GDM1 (cell line): Measurements from ENCODE around the gene AVEN.
A peak's percentile ranks its signal among the peaks of the same experiment; 100 is the strongest.
"Not testable (repeated sequence)": the region's sequence is repeated elsewhere in the genome, so short reads cannot be mapped to it uniquely, and the experiment has no call there.

ENCODE experiments used
- DNase-seq: peaks from one replicate; lab custom pipeline; 2025; lab: John Stamatoyannopoulos, UW

AVEN gene, protein sequence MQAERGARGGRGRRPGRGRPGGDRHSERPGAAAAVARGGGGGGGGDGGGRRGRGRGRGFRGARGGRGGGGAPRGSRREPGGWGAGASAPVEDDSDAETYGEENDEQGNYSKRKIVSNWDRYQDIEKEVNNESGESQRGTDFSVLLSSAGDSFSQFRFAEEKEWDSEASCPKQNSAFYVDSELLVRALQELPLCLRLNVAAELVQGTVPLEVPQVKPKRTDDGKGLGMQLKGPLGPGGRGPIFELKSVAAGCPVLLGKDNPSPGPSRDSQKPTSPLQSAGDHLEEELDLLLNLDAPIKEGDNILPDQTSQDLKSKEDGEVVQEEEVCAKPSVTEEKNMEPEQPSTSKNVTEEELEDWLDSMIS

DNA sequence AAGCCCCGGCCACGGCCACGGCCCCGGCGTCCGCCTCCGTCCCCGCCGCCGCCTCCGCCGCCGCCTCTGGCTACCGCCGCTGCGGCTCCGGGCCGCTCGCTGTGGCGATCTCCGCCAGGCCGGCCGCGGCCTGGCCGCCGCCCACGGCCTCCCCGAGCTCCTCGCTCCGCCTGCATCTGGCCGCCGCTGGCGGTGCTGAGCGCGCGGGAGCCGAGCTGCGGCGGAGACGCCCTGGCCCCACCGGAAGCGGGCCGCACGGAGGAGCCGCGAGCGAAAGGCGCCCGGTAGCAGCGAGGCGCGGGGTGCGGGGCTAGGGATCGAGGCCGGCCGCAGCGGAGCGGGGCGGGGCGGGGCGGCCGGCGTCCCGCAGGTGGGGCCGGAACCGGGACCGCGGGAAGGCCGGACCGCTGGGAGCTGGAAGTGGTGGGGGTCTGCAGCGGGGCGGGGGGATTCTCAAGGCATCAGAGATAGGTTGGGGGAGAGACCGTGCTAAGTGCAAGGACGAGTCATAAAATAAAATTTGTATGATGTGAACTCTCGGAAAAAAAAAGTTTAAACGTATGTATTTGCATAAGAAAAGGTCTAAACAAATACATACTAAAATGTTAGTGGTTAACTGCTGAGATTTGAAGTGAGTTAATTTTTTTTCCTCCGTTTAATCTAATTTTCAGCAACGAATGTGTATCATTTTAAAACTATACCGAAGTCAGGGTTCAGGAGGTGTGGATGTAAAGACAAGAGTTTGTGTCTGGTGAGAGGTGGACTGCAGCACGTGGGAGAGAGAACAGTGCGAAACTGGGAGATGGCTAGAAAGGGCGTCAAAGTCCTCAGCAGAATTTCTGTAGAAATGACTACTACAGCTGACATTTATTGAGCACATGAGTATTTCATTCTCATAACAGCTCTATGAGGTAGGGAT is at the start of gene AVEN:
Gene AVEN, minus strand, starts transcription at position 334 of the 919 bp plus-strand sequence. Its CDS starts 158 bp downstream, at position 176.
- DNase-seq = peak; percentile 34

DNA sequence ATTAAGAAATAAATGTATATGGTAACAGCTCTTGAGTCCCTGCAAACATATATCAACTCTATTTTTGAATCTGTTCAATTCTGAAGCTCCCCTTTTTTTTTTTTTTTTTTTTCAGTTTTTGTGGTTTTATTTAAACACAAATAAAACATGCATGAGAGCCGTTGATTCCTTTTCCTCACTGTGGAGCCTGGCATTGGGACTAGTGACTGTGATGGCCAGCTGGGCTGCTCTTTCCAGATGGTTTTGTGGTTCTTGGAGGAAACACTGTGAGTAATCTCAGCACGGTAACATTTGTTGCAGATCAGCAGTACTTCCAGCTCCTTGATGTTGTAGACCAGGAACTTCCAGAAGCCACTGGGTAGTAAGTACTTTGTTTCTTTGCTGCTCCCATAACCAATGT is 46.7 kb upstream of the AVEN start:
- DNase-seq = no peak

DNA sequence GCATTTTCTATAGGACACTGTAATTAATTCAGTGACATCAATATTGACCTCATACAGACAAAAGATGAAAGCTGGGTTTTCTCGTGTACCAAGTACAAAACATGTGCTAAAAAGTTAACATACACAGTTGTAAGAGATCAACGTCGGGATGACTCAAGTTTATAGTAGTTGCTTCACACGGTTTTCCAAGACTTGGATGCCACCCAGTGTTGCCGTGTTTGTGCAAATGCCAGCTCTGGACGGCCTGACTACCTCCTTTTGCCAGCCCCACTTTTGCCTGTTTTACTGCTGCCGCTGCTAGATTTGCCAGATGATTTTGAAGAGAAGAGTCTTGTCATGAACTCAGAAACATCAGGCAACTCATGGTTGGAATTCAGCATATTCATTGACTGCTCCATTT is 45.1 kb upstream of the AVEN start:
- no peak for DNase-seq

DNA sequence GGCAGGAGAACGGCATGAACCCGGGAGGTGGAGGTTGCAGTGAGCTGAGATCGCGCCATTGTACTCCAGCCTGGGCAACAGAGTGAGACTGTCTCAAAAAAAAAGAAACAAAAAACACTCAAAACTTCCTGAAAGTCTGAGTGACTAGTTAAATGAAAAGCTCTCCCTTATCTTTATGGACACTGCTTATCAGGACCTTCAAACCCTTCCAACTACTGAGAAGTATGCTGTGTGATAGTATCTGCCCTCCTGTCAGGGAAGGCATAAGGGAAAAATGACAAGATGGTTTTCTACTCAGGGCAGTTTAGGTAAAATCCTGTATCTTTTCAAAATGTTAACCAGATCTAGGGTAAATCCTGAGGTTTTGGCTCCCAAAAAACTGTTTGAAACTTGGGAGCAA is 40.9 kb upstream of the AVEN start:
- DNase-seq = no peak

DNA sequence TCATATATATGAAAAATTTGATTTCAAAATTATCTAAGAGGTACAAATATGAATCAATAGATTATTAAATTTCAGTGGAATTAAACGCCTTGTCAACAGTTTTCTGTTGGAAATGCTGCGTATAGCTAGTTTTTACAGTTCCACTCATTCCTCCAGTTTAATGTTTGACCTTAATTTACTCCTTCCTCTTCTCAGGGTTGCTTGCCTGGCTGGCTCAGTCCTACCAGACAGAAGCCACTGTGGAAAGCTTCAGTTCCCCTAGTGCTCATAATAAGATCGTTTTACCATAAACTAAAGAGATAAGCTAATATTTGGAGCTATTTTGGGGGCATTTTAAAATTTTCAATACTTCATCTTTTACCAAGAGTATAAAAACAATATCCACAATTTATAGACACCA is 39.9 kb upstream of the AVEN start:
- DNase-seq = no peak

DNA sequence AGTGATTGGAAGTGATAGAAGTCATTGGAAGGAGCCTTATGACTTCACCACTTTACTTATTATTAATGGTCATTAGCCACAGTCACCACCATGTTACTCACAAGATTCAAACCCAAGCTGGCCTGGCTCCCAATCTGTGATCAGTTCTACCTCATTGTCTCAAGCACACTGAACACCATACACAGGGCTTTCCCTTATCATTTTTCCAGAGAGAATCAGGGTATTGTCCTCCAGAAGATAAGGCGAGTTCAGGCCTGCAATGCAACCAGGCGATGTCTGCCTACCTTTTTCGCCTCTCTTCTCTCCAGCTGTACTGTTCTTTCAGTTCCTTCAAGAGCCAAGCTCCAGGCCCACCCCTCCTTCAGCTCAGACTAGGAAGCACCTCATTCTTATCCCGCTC is 37.8 kb upstream of the AVEN start:
- DNase-seq = no peak

DNA sequence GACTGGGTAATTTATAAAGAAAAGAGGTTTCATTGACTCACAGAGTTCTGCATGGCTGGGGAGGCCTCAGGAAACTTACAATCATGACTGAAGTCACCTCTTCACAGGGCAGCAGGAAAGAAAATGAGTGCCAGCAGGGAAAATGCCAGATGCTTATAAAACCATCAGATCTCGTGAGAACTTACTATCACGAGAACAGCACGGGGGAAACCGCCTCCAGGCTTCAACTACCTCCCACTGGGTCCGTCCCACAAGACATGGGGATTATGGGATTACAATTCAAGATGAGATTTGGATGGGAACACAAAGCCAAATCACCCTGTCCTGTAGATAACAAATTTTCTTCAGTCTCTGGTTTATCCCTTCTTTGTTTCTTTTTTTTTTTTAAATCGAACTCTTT is 31.0 kb upstream of the AVEN start:
- DNase-seq = no peak

DNA sequence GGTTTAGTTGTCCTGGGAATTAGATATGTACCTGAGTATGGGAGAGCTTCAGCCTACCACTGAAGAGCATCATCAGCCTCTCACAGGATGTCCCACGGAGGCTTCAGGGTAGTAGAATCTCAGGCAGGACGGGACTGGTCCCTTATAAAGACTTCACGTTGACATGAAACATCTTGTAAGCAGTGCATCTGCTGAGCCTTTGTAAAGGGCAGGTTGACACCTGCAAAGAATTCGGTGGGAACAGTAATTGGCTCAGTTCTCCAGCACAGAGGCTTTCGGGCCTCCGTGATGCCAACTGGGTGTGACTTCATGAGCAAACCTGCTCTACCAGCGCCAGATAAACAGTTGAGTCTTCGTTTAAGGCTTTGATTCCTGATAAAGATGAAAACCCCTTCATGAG is 26.9 kb upstream of the AVEN start:
- no peak for DNase-seq

DNA sequence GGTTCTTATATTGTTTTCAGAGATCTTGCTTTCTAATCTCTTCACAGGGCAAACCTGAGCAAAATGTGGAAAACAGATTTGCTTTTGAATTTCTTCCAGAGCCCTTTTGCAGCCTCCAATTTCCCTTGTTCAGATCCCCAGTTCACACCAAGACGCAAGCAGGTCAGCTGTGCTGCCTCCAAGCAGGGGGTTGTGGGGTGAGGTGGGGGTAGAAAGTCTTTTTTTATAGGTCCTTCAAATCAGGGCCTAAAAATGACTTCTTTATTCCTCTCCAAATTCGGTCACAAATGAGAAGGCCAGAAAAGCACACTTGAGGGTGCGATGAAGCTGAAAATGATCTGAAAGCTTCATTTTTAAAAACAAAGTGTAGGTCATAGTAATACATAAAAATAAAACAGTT is 26.3 kb upstream of the AVEN start:
- no peak for DNase-seq

DNA sequence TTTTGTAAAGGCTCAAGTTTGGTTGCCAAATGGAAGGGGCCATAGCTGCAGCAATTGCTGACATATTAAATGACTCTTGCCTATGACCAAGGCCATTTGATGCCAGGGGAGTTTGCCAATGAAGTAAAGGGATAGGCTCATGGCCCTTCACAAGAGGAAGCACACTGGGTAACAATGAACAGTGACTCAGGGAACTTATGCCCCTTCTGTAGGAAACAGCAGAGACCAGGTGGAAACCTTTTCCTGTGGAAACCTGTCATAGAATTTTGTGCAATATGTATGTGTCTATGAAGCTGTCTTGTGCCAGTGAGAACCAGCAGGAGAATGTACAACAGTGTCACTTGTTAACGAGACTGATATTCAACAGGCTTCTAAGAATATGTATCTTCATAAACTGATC is 25.4 kb upstream of the AVEN start:
- no peak for DNase-seq

DNA sequence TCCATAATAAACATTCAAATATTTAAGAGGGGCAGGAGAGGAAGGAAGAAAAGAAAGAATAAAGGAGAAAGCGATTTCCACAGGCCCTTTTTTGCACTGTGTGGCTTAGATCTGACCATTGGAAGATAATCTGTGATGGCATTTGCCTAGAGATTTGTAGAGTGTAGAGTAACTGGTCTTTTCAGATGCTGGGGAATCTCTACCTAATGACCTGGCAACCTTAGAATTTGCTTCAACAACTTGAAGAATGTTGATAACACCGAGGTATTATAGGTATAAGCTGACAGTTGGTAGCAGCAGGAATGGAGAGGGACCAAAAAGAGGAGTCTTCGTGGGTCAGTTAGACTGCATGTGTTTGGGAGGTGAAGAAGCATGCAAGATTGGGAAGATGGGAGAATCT is 20.9 kb upstream of the AVEN start:
- no peak for DNase-seq

DNA sequence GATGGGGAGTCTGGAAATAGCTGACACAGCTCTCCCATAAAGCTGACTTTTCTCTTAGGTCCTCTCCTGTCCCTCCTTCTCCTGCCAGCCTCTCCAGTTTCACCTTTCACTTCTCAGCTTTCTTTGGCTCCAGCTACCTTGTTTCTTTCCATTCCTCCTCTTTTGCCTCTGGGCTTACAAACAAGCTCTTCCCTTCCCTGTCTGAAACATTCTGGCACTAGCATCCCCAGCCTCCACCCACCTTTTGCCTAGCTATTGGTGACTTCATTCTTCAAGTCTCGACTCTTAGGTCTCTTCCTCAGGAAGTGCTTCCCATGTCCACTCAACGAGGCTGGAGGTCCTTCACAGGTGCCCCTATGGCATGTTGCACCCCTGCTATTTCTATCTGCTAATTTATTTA is 20.5 kb upstream of the AVEN start:
- DNase-seq = no peak

DNA sequence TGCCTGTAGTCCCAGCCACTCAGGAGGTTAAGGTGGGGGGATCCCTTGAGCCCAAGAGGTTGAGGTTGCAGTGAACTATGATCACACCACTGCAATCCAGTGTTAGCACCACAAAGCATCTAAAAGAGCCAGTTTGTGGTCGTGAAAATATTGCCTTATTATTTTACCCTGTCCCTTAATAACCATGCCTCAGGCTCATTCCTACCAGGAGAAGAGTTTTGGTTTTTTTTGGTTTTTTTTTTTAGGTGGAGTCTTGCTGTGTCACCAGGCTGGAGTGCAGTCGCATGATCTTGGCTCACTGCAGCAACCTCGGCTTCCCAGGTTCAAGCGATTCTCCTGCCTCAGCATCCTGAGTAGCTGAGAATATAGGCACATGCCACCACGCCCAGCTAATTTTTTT is 17.9 kb upstream of the AVEN start:
- no peak for DNase-seq

DNA sequence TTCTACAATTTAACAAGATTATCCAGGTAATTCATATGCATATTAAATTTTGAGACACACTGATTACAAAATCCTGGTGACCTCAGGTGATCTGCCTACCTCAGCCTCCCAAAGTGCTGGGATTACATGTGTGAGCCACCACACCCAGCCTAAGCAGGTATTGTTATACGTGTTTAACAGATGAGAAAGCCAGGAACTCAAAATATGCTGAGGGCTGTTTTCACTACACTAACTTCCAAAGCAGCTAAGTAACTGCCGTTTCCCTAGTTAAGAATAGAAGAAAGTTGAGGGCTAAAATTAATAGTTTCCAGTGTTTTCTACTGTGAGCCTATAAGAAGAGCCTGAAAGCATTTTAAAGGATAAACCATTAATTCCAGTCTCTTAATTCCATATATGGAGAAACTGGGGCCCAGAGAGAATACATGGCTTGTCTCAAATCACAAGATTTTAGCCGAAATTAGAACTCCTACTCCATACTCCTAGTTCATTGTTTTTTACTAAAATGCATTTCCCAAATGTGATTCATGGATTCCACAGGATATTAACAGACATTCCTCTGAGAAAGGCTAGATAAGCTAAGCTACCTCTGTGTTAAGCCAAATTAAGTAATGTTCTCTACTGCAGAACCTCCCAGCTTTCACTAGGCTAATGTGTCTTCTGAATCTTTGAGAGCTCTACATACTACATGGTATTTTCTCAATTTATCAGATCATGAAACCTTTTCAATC is 17.0 kb upstream of the AVEN start:
- no peak for DNase-seq

DNA sequence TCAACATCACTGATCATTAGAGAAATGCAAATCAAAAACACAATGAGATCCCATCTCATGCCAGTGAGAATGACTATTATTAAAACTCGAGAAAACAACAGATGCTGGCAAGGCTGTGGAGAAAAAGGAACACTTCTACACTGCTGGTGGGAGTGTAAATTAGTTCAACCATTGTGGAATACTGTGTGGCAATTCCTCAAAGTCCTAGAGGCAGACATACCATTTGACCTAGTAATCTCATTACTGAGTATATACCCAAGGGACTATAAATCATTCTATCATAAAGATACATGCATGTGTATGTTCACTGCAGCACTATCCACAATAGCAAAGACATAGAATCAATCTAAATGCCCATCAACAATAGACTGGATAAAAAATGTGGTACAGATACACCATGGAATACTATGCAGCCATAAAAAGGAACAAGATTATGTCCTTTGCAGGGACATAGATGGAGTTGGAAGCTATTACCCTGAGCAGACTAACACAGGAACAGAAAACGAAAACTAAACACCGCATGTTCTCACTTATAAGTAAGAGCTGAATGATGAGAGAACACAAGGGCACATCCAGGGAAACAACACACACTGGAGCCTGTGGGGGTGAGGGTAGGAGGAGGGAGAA is 15.2 kb upstream of the AVEN start:
- no peak for DNase-seq

DNA sequence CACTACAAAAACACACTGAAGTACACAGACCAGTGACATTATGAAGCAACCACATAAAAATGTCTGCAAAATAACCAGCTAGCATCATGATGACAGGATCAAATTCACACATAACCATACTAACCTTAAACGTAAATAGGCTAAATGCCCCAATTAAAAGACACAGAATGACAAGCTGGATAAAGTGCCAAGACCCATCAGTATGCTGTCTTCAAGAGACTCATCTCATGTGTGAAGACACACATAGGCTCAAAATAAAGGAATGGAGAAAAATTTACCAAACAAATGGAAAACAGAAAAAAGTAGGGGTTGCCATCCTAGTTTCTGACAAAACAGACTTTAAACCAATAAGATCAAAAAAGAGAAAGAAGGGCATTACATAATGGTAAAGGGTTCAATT is 11.4 kb upstream of the AVEN start:
- not testable (repeated sequence) for DNase-seq

DNA sequence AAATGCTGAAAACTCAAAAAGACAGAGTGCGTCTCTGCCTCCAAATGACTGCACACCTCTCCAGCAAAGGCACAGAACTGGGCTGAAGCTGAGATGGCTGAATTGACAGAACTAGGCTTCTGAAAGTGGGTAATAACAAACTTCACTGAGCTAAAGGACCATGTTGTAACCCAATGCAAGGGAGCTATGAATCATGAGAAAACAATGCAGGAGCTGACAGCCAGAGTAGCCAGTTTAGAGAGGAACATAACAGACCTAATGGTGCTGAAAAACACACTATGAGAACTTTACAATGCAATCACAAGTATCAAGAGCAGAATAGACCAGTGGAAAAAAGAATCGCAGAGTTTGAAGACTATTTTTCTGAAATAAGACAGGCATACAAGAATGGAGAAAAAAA is 10.1 kb upstream of the AVEN start:
- no peak for DNase-seq

DNA sequence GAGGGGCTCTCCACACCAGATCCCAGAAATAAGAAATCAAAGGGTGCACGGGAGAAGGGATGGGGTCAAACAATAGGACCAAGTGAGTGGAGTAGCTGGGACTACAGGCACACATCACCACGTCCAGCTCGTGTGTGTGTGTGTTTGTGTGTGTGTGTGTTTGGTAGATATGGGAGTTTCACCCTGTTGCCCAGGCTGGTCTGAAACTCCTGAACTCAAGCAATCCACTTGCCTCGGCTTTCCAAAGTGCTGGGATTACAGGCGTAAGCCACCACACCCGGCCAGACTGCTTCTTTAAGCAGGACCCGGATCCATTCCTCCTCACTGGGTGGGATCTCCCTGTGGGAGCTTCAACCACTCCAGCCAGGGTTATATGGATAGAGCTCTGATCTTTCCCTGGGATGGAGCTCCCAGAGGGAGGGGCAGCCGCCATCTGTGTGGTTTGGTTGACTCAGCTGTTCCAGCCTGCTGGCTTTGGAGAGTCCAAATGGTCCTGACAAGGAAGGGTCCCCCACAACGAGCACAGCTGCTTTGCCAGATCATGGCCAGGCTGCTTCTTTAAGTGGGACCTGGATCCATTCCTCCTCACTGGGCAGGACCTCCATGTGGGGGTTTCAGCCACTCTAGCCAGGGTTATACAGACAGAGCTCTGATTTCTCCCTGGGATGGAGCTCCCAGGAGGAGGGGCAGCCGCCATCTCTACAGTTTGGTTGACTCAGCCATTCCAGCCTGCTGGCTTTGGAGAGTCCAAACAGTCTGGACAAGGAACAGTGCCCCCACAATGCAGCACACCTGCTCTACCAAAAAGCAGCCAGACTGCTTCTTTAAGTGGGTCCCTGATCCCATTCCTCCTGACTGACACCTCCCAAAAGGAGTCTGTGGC is 9.1 kb upstream of the AVEN start:
- no peak for DNase-seq

DNA sequence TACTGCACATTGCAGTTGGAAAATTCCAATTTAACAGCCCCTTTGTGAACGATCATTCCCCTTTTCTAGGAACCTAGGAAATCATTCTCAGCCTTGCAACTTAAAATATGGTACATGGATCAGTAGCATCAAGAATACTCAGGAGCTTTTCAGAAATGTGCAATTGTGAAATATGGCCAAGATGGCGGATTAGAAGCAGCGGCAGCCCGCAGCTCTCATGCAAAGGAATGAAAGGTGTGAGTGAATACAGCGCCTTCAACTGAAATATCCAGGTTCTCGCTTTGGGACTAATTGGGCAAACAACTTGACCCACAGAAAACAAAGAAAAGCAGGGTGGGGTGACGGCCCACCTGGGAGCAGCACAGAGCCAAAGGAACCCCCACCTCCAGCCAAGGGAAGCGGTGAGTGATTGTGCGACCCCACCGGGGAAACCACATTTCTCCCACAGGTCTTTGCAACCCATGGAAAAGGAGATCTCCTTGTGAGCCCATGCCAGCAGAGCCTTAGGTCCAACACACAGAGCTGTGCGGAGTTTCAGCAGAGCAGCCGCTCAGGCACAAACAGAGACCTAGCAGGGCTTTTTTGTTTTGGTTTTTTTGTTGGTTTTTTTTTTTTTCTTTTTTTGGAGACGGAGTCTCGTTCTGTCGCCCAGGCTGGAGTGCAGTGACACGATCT is 7.6 kb upstream of the AVEN start:
- DNase-seq = no peak

DNA sequence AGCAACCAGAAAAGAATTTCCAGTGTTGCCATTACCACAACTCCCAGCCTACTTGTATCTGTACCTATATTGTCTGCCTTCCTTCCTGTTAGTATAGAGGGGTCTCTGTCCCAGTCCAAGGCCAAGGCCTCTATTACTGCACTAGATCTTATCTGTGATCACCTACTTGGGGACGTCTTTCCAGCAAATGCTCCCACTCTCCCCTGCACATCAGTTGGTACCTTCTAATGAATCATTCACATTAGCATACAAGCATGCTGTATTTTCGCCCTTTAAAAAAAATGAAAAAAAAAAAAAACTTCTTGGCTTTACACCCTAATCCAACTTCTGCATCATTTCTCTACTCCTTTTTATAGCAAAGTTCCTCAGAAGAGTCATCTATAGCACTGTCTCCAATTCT is 4.8 kb upstream of the AVEN start:
- no peak for DNase-seq

DNA sequence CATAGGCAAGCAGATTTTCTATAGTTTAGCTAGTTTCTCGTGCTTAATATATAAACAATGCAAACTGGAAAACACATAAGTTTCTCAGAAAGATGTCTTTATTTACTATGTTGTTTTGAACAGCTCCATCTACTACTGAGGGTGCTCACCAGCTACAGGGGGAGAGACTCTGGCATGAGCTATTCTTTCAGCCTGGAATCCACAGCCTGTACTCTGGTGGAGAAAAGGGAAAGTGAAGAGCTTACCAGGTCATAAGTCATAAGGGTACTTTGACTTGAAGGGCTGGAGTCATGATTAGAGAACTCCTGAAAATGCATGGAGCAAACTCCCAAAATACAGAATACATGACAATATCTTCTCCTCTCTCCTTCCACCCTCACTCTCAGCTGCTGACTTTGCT is 4.4 kb upstream of the AVEN start:
- no peak for DNase-seq
